NT2/D1 (cell line): ENCODE data around the gene FXYD1.

Source experiments
- SUZ12 ChIP-seq: IDR thresholded peaks from 2 replicates; pipeline ENCODE4 v1.6.1; 2011; ENCODE audit not compliant: insufficient read length, insufficient read depth; ENCODE audit errors: extremely low read depth
- YY1 ChIP-seq: IDR thresholded peaks from 2 replicates; pipeline ENCODE4 v1.6.1; 2011; ENCODE audit not compliant: insufficient read length, insufficient read depth
- ZNF274 ChIP-seq: IDR thresholded peaks from 2 replicates; pipeline ENCODE4 v1.6.1; 2011; ENCODE audit warnings: mild to moderate bottlenecking, low read depth, low read length

DNA sequence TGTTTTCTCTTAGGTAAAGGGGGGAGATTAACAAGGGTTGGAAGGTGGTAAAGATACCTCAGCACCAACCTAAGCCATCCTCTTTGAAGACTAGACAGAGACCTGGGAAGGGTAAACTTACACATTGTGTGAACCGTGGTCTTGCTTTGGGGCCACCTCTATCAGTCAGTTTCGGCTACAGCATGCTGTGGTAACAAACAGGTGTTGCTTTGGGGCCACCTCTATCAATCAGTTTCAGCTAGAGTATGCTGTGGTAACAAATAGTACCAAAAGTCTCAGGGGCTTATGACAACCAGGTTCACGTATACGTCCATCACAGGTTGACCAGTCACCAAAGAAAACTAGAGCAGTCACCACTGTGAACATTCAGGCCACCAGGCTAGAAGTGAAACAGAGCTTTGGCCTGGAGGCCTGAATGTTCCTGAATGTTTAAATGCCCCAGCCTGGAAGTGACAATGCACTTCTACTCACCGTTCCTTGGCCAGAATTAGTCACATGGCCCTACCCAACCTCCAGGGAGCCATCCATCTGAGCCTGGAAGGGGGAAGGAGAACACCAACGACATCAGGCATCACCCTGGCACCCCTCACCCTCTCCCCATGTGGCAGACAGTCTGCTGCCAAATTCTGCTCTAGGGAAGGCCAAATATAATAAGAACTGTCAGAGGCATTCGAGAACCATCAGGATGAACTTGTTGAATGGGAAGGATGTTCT is 8.3 kb downstream of the FXYD1 start:
- TF ChIP-seq YY1 (no peak), ZNF274 (no peak), SUZ12 (no peak)
